GM19099 (cell line): Measurements from ENCODE around the gene ROCK2.

ENCODE experiments used
- POLR2A ChIP-seq: IDR thresholded peaks from 3 replicates; pipeline ENCODE4 v1.6.1; 2011; ENCODE audit warnings: low read depth; ENCODE audit not compliant: insufficient read length; ENCODE audit errors: extremely low read depth

Gene ROCK2

DNA sequence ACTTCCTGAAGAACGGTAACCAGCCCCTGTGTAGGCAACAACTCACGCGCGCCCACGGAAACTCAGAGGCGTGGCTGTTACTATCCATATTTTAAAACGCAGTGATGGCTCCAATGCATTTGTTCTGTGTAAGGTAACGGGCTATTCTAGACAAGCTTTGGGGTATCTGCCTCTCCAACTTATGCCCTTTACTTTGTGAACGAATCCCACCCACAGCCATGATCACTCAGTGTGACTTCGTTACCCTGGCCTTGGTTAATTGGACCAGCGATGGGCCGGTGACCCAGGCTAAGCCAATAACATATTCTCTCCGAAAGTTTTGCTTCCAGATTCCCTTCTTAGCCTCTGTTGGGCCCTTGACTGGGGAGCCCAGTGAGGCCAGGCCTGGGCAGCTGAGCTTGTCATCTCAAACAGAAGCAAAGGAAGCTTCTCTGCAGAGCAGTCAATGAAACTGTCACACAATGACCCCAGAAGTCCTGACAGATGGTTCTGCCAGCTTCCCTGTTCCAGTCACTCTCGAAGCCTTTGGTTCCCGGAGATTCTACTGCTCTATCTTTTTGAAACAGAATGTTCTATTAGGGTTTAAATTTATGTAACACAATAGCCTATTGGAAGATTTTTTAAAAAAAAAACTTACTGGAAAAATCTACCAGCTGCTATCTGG lies 30.7 kb upstream of the ROCK2 start:
- TF ChIP-seq POLR2A: no peak

DNA sequence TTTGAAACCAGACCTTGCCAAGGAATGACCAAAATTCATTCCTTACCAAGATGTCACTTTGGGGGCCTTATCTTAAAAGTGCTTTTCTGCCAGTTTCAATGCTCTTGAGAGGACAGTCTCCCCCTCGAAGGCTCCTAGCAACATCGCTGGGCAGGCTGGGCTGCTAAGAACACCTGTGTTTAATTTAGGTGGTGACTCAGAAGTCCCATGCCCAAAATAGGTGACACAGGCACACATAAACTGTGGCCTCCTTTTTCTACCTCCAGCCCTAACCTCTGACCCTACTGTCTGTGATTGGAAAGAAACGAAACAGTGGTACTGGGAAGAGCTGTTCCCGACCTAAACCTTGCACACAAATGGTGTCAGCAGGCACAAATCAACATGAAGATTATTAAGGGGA lies 28.7 kb upstream of the ROCK2 start:
- TF ChIP-seq POLR2A: no peak

DNA sequence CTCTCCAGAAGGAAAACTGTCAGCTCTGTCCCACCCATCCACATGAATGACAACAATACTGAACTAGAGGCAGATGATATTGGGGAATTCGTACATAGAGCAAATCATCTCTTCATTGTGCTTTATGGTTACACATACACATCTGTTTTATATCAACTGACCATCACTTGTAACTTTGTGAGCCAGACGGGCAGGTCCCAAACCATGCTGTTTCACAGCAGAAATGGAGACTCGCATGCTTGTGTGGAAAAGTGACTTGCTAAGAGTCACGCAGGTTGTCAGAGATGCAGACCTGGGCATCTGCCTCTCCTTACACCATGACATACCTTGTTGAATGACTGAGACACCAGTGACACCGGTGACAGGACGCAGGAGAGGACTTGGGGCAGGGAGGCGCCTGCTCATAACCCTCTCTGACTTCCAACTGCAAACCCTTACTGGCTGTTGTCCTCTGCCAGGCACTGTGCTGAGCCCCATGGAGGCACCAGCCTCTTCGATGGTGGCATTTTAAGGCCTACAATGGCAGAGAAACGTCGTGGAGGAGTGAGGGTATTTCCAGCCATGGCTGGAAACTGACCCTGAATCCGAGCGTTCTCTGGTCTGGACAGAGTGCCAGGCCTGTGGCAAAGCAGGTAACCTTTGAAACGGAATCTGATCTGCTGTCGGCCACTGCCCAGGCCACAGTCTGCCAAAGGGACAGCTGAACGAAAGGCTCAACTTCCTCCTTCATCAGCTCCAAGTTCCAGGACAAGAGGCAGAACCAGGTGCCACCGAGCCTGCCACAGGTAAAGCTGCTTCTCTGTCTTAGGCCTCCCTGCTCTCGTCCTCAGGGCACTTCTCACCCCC lies 26.9 kb upstream of the ROCK2 start:
- no peak for TF ChIP-seq POLR2A

DNA sequence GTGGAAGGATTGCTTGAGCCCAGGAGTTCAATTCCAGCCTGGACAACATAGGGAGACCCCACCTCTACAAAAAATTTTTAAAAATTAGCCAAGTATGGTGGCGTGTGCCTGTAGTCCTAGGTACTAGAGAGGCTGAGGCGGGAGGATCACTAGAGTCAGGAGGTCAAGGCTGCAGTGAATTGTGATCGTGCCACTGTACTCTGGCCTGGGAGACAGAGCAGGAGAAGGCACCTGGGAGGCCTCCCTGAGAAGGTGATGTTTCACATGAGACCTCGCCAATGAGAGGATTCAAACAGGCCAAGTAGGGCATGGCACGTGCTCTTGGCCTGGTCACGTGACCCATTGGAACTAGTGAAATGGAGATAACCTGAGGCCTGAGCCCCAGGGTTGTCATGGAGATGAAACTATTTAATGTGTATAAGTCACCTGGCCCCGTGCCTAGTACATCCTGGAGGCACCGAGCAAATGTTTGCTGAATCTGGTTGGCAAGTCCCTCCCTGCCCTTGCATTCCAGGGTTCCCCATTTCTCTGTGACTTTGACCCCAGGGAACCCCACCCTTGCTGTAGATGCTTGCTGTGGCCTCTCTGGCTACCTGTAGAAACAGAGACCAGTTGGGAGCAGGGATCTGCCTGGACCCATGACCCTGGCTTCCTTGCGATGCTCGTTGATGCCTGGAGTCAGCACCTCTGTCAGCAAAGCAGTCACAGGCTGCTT lies 26.1 kb upstream of the ROCK2 start:
- no peak for TF ChIP-seq POLR2A

DNA sequence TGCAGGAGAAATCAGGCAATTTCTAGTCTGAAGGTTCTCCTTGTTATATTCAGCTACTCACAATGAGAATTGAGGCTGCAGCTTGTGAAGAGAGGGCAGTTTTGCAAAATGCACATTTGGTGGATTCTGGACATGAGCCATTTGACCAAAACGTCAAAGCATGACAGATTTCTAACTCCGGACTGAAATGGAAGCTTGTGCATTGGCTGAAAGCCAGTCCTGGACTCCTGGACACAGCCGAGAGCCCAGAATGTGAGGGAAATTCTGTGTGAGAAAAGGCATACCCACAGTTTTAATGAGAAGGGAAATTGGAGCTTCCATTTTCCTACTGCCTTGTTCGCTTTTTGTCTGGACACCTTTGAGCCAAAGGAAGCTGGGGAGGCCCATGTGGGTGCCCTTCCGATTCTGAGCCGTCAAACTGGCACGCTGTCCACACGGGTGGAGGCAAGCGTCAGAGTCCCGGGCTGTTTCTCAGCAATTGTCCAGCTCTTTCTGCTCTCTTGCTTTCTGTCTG lies 23.7 kb upstream of the ROCK2 start:
- no peak for TF ChIP-seq POLR2A

DNA sequence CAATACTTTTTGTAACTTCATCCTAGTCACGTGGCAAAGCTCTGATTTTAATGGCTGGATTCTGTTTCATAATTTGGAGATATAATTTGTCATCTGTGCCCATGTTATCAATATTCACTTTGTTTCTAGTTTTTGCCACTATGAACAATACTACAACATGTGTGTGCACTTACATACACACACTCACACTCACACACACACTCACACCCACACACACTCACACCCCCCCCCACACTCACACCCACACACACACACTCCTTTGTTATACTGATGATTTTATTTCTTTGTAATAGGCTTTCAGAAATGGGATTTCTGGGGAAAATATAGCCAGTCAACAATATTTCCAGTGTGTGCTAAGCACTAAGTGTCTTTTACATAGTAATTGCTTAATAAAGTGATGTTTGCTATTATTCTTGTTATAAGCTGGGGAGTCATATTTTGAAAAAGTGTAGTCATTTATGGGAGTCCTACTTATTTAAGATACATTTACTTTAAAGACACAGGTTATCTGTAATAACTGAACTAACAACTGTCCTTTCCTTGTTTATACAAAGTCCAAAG lies 22.8 kb upstream of the ROCK2 start:
- no peak for TF ChIP-seq POLR2A

DNA sequence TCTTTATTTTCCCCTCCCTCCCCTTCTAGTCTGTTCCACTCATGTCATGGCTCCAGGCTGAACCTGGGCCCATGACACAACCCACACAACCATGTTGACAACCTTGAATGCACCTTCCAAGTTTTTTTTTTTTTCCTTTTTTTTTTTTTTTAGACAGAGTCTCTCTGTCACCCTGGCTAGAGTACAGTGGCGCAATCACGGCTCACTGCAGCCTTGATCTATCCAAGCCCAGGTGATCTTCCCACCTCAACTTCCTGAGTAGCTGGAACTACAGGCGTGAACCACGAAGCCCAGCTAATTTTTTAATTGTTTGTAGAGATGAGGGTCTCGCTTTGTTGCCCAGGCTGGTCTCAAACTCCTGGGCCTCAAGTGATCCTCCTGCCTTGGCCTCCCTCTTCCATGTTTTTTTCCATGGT lies 21.9 kb upstream of the ROCK2 start:
- TF ChIP-seq POLR2A: no peak

DNA sequence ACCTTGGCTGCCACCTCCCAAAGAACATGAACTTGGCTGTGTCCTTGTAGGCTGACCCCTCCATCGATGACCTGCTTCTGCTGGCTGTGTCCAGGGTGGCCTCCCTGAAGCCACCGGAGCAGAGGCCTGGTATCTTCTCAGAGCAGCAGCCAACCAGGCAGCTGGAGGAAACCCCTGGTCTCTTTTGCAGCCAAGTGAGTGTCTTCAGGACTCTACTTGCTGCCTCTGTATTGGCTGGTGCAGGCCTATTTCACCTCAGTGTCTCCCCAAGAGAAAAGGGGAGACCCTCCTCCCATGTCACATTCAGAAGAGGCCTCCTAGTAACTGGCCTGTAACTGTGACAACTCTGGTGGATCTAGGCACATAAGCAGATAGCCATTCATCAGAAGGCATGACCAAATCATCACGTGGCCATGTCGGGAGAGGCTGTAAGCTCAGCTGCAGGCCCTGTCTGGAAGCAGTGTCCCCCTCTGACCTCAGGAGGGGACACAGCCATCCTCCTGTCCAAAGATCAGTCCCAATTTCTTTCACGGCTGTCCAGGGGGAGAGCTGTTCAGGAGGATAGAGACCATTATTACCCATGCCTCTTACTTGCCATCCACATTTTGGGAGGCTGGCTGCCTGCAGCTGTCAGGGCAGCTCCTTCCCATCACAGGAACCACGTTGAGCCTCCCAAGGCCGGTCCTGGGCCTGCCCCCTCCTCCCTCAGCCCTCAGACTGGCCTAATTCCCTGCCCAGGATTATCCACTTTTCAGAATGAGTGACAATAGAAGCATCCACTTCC lies 20.9 kb upstream of the ROCK2 start:
- TF ChIP-seq POLR2A: no peak

DNA sequence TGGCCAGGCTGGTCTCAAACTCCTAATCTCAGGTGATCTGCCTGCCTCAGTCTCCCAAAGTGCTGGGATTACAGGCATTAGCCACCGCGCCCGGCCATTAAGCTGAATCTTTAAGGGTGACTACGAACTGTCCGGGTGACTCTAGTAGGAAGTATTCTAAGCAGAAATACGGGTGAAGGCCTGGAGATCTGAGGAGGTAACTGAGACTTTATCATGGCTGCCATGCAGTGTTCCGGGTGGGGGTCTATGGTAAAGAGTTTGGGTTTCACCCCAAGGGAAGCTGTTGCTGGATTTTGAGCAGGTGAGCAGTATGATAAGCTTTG lies 20.1 kb upstream of the ROCK2 start:
- TF ChIP-seq POLR2A: no peak

DNA sequence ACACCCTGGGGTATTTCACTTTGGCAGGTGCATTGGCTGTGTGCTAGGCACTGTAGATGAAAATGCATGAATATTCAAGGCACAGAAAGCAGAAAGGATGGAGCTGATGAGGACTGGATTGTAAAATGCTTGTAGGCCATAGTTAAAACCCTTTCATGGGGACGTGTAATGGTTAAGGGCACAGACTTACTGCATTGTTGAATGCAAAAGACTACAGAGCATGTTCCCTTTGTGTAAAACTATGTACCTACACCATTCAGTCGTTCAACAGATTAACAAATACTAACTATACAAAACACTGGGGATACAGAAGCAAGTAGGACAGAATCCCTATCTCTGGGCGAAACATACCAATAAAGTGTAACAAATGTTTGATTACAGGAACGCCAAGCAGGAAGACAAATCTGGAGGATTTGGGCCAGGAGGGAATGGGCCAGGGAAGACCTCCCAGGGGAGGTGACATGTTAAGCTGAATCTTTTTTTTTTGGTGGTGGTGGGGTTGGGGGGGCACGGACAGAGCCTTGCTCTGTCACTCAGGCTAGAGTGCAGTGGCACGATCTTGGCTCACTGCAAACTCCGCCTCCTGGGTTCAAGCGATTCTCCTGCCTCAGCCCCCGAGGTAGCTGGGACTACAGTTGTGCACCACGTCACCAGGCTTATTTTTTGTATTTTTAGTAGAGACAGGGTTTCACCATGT lies 19.6 kb upstream of the ROCK2 start:
- no peak for TF ChIP-seq POLR2A

DNA sequence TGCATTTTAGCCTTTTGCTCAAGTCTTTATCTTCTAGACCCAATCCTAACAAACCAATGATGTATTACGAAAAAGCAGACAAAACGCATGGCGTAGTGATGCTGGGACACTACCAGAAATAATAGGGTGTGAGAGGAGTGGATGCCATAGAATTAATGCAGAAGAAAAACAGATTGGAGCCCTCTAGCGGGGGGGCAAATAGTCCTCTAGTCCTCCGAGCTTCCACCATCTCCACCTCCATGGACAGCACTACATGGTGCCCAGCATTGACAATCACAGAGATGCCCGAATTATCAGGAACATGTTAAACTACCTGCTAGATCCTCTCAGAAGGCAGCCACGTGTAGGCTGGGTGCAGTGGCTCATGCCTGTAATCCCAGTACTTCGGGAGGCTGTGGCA lies 15.4 kb upstream of the ROCK2 start:
- TF ChIP-seq POLR2A: no peak

DNA sequence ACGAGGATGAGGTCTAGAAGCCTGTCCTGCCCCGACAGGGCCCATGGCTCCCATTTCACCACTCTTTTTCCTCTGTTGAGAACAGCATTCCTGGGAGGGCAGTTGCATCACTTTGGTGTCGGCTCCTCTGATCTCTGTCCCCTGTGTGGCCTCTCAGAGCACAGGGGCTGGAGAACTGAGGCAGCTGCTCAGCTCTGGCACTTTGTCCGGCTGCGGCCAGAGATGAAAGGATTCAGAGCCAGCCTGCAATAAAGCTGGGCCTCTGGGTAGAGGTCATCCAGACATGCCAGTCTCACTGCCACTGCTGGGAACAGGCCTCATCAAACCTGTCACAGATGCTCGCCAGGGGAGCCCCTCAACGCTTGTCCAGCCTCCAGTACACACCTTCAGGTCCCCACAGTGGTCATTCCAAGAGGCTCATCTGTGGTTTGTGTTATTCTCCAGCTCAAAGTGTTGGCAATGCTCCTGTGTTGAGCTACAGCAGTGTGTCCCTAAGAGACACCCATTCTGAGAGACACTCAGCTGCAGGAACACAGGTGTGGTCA lies 13.1 kb upstream of the ROCK2 start:
- no peak for TF ChIP-seq POLR2A

DNA sequence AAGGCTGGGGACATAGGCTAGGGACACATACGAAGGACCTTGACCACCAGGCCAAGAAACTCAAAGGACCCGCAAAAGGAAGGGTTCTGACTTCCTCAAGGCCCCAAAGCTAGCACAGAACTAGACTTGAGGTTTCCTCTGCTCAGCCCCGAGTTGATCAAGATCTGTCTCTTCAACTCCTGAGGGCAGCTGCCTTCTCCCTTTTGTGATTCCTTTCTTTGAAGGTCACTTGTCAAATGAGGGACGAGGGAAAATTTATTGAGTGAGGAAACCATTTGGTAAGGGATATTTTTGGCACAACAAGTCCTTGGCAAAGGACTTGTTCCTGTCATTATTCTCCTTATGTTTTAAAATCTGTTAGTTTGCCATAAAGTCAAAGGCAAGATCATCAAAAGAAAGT lies 12.3 kb upstream of the ROCK2 start:
- no peak for TF ChIP-seq POLR2A
